Cardiac muscle cell (in vitro differentiated cells and primary cell): ENCODE results near the gene NRP2. TPM values are rescaled to one million over a fixed set of nuclear protein-coding genes. Genes with fewer than 3 reads are reported as not detected.
A peak's percentile ranks its signal among the peaks of the same experiment; 100 is the strongest.

Experiments used
- DNase-seq, 2 donors: peaks; one replicate each; pipeline versions ENCODE4 v3.0.0 to v3.0.0-alpha.2; 2010 to 2017; ENCODE audit warnings: low read depth in 1 of 2, low spot score in 1 of 2
- H3K27ac ChIP-seq: fragments of 200-600 bp; sonication (generic); 2 replicates; pipeline ENCODE4 v1.5.1; 2016
- H3K27me3 ChIP-seq: fragments of 200-600 bp; sonication (generic); 2 replicates; pipeline ENCODE4 v1.6.0; 2016; ENCODE audit warnings: control low read depth
- H3K36me3 ChIP-seq: fragments of 200-600 bp; sonication (generic); 2 replicates; pipeline ENCODE4 v1.5.1; 2016; ENCODE audit warnings: control low read depth
- H3K4me1 ChIP-seq: fragments of 200-600 bp; sonication (generic); 2 replicates; pipeline ENCODE4 v1.8.1; 2017; ENCODE audit warnings: low read depth, mild to moderate bottlenecking, mixed run types
- H3K4me3 ChIP-seq: fragments of 200-600 bp; sonication (generic); 2 replicates; pipeline ENCODE4 v1.5.1; 2016; ENCODE audit warnings: mild to moderate bottlenecking
- H3K9me3 ChIP-seq: fragments of 200-600 bp; sonication (generic); 2 replicates; pipeline ENCODE4 v1.5.1; 2017; ENCODE audit warnings: low read depth, mild to moderate bottlenecking, control low read depth
- polyA plus RNA-seq: library from polyadenylated mRNA; unstranded; fragments of >200 nt; fragmentation: Nextera tagmentation; extraction: Ambion mirVana; gene quantifications from 2 replicates; pipeline ENCODE4 v1.2.1, GENCODE V29; 2016
- total RNA-seq: library from RNA; depleted of rRNA; stranded (reverse); fragments of >200 nt; gene quantifications from 2 replicates; pipeline ENCODE4 v1.2.3, GENCODE V29; 2016
- TF ChIP-seq, protein P1 (sequence below): IDR thresholded peaks from 2 replicates; pipeline ENCODE4 v1.5.1; 2012; ENCODE audit warnings: low read depth, mild to moderate bottlenecking, low read length

The NRP2 gene
- total and polyA plus RNA-seq, 2 experiments from 2014 or later: 35.2 to 166 TPM

DNA sequence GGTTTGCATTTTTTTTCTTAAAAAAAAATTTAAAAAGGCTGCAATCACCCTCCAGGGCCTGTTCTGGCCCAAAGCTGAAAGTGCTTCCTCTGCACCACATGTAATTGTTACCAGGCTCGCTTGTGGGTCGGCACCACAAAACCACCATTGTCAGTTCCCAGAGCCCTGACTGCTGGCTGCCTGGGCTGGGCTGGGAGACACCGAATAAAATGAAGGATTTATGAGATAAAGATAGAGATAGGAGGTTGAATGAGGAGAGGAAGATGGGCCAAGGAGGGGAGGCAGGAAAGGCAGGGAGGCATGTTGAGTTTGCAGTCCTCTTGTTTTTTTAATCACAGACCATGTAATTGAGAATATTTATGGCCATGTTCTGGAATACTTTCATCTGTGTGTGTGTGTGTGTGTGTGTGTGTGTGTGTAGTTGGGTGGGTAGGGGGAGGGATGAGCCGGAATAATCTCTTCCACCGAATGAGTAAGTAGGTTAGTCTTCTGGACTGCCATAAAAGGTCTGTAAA, 14.7 kb downstream of the NRP2 start:
- peak in 1 of 2 donors; percentile 74 for DNase-seq
- Histone ChIP-seq H3K4me1 (no peaks in the 10 kb centered on the region), H3K4me3 (no peak overlapping the region), H3K9me3 (no peaks in the 10 kb centered on the region), H3K36me3 (peaks cover 11% of the 10 kb centered on the region), H3K27me3 (no peaks in the 10 kb centered on the region), H3K27ac (no peak overlapping the region)
- TF ChIP-seq, protein P1, sequence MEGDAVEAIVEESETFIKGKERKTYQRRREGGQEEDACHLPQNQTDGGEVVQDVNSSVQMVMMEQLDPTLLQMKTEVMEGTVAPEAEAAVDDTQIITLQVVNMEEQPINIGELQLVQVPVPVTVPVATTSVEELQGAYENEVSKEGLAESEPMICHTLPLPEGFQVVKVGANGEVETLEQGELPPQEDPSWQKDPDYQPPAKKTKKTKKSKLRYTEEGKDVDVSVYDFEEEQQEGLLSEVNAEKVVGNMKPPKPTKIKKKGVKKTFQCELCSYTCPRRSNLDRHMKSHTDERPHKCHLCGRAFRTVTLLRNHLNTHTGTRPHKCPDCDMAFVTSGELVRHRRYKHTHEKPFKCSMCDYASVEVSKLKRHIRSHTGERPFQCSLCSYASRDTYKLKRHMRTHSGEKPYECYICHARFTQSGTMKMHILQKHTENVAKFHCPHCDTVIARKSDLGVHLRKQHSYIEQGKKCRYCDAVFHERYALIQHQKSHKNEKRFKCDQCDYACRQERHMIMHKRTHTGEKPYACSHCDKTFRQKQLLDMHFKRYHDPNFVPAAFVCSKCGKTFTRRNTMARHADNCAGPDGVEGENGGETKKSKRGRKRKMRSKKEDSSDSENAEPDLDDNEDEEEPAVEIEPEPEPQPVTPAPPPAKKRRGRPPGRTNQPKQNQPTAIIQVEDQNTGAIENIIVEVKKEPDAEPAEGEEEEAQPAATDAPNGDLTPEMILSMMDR: no peak

DNA sequence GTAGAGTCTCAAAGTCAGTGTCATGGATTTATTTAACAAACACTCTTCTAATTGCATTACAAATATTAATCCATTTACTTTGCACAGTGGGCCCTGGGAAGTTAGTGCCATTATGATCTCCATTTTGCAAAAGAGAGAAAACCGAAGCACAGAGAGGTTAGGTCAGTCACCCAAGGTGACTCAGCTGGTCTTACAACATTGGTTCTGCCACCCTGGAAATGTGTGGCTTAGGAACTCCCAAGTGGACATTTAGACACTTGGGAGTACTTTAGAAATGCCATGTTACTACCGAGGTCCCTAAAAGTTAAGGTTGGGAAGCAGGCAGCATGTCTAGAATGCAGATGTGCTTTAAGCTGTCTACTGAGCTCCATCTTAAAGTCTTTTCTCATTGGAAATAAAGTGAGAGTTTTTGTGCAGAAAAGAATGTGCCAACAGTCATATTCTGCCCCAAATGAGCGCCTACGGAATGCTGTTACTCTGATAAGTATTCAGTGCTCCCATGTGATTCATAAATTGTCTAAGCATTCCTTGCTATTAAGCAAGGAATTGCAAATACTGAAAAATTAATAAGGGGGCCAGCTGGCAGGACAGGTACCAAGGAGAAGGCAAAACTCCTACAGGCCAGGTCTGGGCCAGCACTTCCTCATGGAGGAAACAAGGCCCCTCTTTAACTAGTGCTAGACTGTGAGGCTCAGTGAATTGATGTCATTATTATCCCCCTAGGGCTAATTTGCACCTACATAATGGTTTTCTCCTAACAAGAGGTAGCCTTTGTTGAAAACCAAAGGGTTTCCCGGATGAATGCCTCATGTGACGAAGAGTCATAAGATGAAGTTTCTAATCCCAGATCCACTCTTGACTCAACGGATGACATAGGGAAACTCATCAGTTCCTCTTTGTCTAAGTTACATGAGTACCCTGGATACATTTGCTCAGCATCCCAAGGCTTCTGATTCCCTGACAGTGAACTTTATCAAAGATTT, 16.3 kb downstream of the NRP2 start:
- no peaks in the 10 kb centered on the region for H3K9me3 ChIP-seq
- H3K4me1 ChIP-seq: no peaks in the 10 kb centered on the region
- peak in 1 of 2 donors; percentile 60 for DNase-seq
- H3K4me3 ChIP-seq: no peak overlapping the region
- TF ChIP-seq, protein P1: no peak
- H3K27me3 ChIP-seq: no peaks in the 10 kb centered on the region
- H3K27ac ChIP-seq: no peak overlapping the region
- H3K36me3 ChIP-seq: peaks cover 11% of the 10 kb centered on the region

DNA sequence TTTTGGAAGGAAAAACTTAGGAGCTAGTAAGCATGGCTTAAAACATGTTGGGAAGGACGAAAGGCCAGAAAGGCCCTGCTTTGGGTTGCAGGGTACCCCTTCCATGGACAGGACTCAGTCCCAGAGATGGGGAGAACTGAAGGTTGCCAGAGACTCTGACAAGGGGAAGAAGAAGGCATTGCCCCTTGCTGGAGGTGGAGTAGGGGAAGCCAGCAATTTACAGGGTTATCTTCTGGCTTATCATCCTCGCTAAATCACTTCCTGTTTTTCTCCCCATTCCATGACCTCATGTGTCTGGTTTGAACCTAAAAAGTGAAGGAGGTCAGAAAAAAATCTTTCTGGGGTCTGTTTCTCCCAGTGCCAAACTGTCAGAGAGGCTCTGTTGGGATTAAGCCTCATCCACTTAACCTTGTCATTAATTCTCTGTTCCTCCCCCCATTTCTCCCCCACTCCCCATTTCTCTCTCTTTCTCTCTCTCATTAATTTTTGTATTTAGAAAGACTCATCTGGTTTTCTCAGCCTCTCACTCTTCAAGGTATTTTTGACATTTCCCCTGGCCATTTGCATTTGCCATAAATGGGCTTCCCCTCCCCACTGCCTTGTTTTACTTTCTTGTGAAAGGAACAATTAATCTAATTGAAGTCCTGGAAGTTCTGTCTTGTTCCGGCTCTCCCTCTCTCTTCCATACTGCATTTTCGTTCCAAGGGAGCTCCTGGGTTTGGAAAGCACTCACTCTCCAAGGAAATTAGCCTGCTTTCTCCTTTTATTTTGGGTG, 17.4 kb downstream of the NRP2 start:
- TF ChIP-seq, protein P1: no peak
- no peak for DNase-seq
- no peak overlapping the region for H3K27ac ChIP-seq

DNA sequence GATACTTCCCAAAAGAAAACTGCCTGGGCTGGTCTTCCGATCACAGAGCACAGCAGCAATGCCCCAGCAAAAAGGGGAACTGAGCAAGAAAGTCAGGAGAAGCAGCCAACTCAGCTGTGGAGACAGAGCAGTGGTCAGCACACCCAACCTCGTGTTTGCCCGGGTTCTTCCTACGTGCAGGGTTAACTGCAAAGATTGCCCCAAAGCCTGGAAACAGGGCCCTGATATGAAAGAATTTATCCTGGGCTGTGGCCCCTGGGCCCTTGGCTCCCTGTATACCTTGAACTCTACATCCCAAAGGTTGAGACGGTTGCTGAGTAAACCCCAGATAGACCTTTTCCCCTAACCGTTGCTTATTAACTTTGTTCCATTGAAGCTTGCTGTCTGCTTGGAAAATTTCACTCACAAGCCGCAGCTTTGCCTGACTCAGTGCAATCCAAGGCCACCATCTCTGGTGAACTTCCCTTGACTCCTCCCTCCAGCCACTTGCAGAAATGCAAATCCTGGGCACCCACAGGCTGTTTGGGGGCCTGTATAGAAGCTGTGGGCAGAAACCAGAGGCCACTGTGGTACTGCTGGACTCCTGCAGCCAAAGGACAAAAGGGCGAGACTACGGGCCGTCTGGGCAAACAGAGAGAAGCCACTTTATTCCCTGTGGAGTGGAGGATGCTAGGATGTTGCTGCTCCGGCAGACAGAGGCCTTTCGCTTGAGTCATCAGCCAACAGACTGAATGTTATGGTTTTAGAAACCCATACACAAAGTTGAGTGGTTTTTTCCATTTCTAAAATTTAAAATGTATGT, 18.2 kb downstream of the NRP2 start:
- no peak overlapping the region for H3K27ac ChIP-seq
- peaks cover 11% of the 10 kb centered on the region for H3K36me3 ChIP-seq
- no peaks in the 10 kb centered on the region for H3K4me1 ChIP-seq
- H3K27me3 ChIP-seq: no peaks in the 10 kb centered on the region
- no peak overlapping the region for H3K4me3 ChIP-seq
- peak in 1 of 2 donors; percentile 79 for DNase-seq
- TF ChIP-seq, protein P1: no peak
- H3K9me3 ChIP-seq: no peaks in the 10 kb centered on the region

More for the DNA sequence above, 17.4 kb downstream of the NRP2 start:
- H3K9me3 ChIP-seq: no peaks in the 10 kb centered on the region
- H3K27me3 ChIP-seq: no peaks in the 10 kb centered on the region
- no peaks in the 10 kb centered on the region for H3K4me1 ChIP-seq
- peaks cover 11% of the 10 kb centered on the region for H3K36me3 ChIP-seq
- no peak overlapping the region for H3K4me3 ChIP-seq

DNA sequence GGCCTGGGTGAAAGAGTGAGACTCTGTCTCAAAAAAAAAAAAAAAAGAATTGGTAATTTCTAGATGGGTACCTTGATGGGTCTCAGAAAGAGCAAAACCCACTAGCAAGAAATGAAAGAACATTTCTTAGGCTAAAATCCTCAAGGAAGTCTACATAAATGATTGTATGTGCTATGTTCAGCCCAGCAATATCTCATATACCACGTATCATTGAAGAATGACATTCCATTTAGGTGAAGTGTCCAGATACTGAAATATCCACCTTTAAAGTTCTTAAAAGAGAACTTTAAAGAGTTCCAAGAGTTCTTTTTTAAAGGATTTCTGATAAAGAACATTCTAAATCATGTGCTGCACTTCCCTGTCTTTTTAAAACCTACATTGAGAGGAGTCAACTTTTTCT, 19.2 kb downstream of the NRP2 start:
- Histone ChIP-seq H3K27ac (no peak overlapping the region), H3K36me3 (peaks cover 11% of the 10 kb centered on the region), H3K4me3 (no peak overlapping the region), H3K9me3 (no peaks in the 10 kb centered on the region), H3K4me1 (no peaks in the 10 kb centered on the region), H3K27me3 (no peaks in the 10 kb centered on the region)
- TF ChIP-seq, protein P1: no peak
- no peak for DNase-seq
